HepG2 (cell line): Measurements from ENCODE around the gene TUBG2. TPM values are rescaled to one million over a fixed set of nuclear protein-coding genes. Genes with fewer than 3 reads are reported as not detected.

ENCODE experiments used
- ATAC-seq: fragments of 200-7000 bp; cut with Tn5 transposase; 3 replicates; pipeline ENCODE4 v1.9.1; 2020; ENCODE audit warnings: mild to moderate bottlenecking, moderate library complexity
- BruUV-seq: library from RNA; stranded (reverse); fragments of 400-500 nt; replicated peaks from 2 replicates; lab custom pipeline; 2021; lab: Mats Ljungman, UMichigan
- CTCF ChIA-PET: fragments of 300-600 bp; formaldehyde crosslinking; extraction: SDS; loops from one replicate; lab custom pipeline; 2021; ENCODE audit warnings: low total read pairs, inconsistent platforms, low intra/inter-chr PET ratio; lab: Yijun Ruan, JAX
- POLR2A ChIA-PET: fragments of 350-600 bp; sonication (Branson Sonifier 250); formaldehyde crosslinking; loops from one replicate; lab custom pipeline; 2020; ENCODE audit warnings: antibody characterized with exemption, inconsistent platforms; lab: Yijun Ruan, JAX
- DNase-seq: peaks from one replicate; pipeline ENCODE4 v3.0.0-alpha.2; 2015; ENCODE audit warnings: low spot score
- FAIRE-seq: peaks from 3 replicates; lab custom pipeline; 2011; peaks lifted over from hg19 to GRCh38; lab: Jason Lieb, UNC
- H2AFZ ChIP-seq: one replicate; pipeline ENCODE4 v1.6.1; 2011; ENCODE audit warnings: low read length, inconsistent platforms
- H3K27ac ChIP-seq: fragments of 300-600 bp; 3 replicates; pipeline ENCODE4 v1.8.0; 2011; ENCODE audit warnings: mixed run types, mild to moderate bottlenecking, mixed read lengths, low read length, inconsistent platforms; ENCODE audit not compliant: insufficient read depth; ENCODE audit errors: extremely low read length
- H3K27me3 ChIP-seq, 2 experiments: fragments of 200-600 bp in 1 of 2; 2 replicates in 1 of 2; 3 replicates in 1 of 2; pipeline versions ENCODE4 v1.6.0 to v1.8.0; 2011; ENCODE audit warnings: low read length in 2 of 2, mild to moderate bottlenecking in 2 of 2, moderate library complexity in 2 of 2, inconsistent platforms in 1 of 2; ENCODE audit not compliant: insufficient read depth in 2 of 2, control insufficient read depth in 1 of 2
- H3K36me3 ChIP-seq, 2 experiments: fragments of 200-600 bp in 1 of 2; replicated peaks in 1 of 2; 2 replicates in 1 of 2; 3 replicates in 1 of 2; pipeline versions ENCODE4 v1.5.1 to v1.8.0; 2011; ENCODE audit warnings: low read length in 2 of 2, inconsistent platforms in 1 of 2; ENCODE audit not compliant: insufficient read depth in 2 of 2, control insufficient read depth in 1 of 2
- H3K4me1 ChIP-seq: 2 replicates; pipeline ENCODE4 v1.5.1; 2012; ENCODE audit warnings: low read length, inconsistent platforms; ENCODE audit not compliant: insufficient read depth
- H3K4me2 ChIP-seq: 2 replicates; pipeline ENCODE4 v1.6.0; 2011; ENCODE audit warnings: low read depth, low read length, inconsistent platforms
- H3K4me3 ChIP-seq, 3 experiments: fragments of 200-600 bp in 1 of 3; sonication (generic), shearing (Covaris generic) in 1 of 3; replicated peaks in 1 of 3; 2 replicates each; pipeline ENCODE4 v1.5.1; 2011 to 2016; ENCODE audit warnings: low read length in 3 of 3, inconsistent platforms in 2 of 3, low read depth in 2 of 3, mild to moderate bottlenecking in 2 of 3, control low read depth in 1 of 3, mixed read lengths in 1 of 3; ENCODE audit not compliant: insufficient read depth in 1 of 3
- H3K79me2 ChIP-seq: one replicate; pipeline ENCODE4 v1.6.1; 2011; ENCODE audit warnings: low read length, inconsistent platforms; ENCODE audit not compliant: insufficient read depth
- H3K9ac ChIP-seq: 2 replicates; pipeline ENCODE4 v1.6.0; 2011; ENCODE audit warnings: mild to moderate bottlenecking, low read depth, low read length, inconsistent platforms; ENCODE audit not compliant: insufficient read depth
- H3K9me3 ChIP-seq: 2 replicates; pipeline ENCODE4 v1.5.1; 2012; ENCODE audit warnings: mild to moderate bottlenecking, low read length
- H4K20me1 ChIP-seq: 2 replicates; pipeline ENCODE4 v1.6.0; 2011; ENCODE audit warnings: inconsistent platforms, mild to moderate bottlenecking, low read length, moderate library complexity; ENCODE audit not compliant: insufficient read depth
- HES4 ChIP-seq: sonication (generic); formaldehyde crosslinking; IDR thresholded peaks from 2 replicates; pipeline ENCODE4 v1.9.0; 2021; ENCODE audit warnings: mild to moderate bottlenecking, missing genetic modification reagents, borderline replicate concordance
- KDM2A ChIP-seq: sonication (generic); formaldehyde crosslinking; IDR thresholded peaks from 2 replicates; pipeline ENCODE4 v1.4.0; 2020; ENCODE audit warnings: low read depth, missing genetic modification reagents, borderline replicate concordance
- KDM4B ChIP-seq: sonication (generic); formaldehyde crosslinking; IDR thresholded peaks from 2 replicates; pipeline ENCODE4 v1.4.0; 2020; ENCODE audit warnings: missing genetic modification reagents
- SOX5 ChIP-seq: IDR thresholded peaks from 2 replicates; pipeline ENCODE4 v1.6.1; 2016; ENCODE audit warnings: borderline replicate concordance
- ZNF512B ChIP-seq: sonication (generic); formaldehyde crosslinking; IDR thresholded peaks from 2 replicates; pipeline ENCODE4 v1.5.1; 2020; ENCODE audit warnings: missing genetic modification reagents, mild to moderate bottlenecking, borderline replicate concordance
- WGBS: methylation state at CpG from one replicate; pipeline ENCODE4 v1.1.6; 2017; ENCODE audit warnings: low lambda C conversion rate; 5-methylcytosine and 5-hydroxymethylcytosine counted together
- in situ Hi-C: cut with HindIII; loops from 2 replicates; pipeline ENCODE4 v1.10.0; 2017; ENCODE audit warnings: low pct_unique_long_range_greater_than_20kb; ENCODE audit not compliant: extremely low pct_ligation_motif_present
- intact Hi-C: fragments of 100-400 bp; cut with micrococcal nuclease; formaldehyde crosslinking; loops from one replicate; pipeline ENCODE4 v1.10.0; 2022; ENCODE audit not compliant: unreplicated experiment
- polyA plus RNA-seq, 8 experiments: library from polyadenylated mRNA; depleted of rRNA in 3 of 8; stranded (reverse) in 7 of 8; unstranded in 1 of 8; fragments of >200 nt; fragmentation: Illumina TruSeq in 4 of 8; extraction: Trizol in 4 of 8; gene quantifications; 2 replicates each; pipeline versions ENCODE4 v1.2.1 to v1.2.3, GENCODE V29; 2011 to 2016; ENCODE audit warnings: low read depth in 4 of 8, missing spikeins in 1 of 8, mixed read lengths in 1 of 8; ENCODE audit not compliant: insufficient read depth in 1 of 8
- total RNA-seq, 5 experiments: library from RNA; depleted of rRNA; stranded (reverse); fragments of >200 nt; fragmentation: Illumina TruSeq; extraction: Trizol; gene quantifications; 2 replicates each; pipeline ENCODE4 v1.2.3, GENCODE V29; 2016; ENCODE audit warnings: low read depth in 1 of 5

TUBG2 gene
- total and polyA plus RNA-seq, 2 of the 13 experiments (the other 11 are each of a cell fraction or from before 2014, with no cell fraction given), result 16.0 to 42.3 TPM

GRCh38 chr17:42660692-42661345, 1.7 kb downstream of the TUBG2 start:
- Histone ChIP-seq H3K79me2 (no peaks in the 10 kb centered on the region), H3K4me1 (peaks cover 36% of the 10 kb centered on the region), H3K27ac (no peak overlapping the region), H2AFZ (no peak overlapping the region), H3K4me3 (no peak overlapping the region), H4K20me1 (no peaks in the 10 kb centered on the region), H3K27me3 (no peaks in the 10 kb centered on the region; a peak in 1 of 5 replicates), H3K4me2 (peak overlapping the region; percentile 40; the same call in 1 of the 2 replicates), H3K9ac (no peak overlapping the region), H3K36me3 (peaks cover 7 to 21% of the 10 kb centered on the region in 2 experiments; a peak in 4 of 5 replicates), H3K9me3 (0 out of 2 replicates have a peak, but pooled peaks cover 5% of the 10 kb centered on the region)
- ATAC-seq (no peak), FAIRE-seq (no peak), DNase-seq (no peak)
- in situ Hi-C loops, result no loop called here
- intact Hi-C loops, result no loop called here
- BruUV-seq, result TSS peak; percentile 58
- ChIA-PET POLR2A (interaction anchor here (1.7 to 4.5 kb wide), 5 partner anchors 16 to 83 kb away, joined by 5 to 65 read pairs (median 16); partner anchors contain the start of genes PLEKHH3, PSMC3IP, RETREG3 and TUBG1), CTCF (no interaction called here)
- WGBS, result 94% methylated on average over 7 of the region's 7 CpGs
- TF ChIP-seq KDM2A (no peak), SOX5 (CRISPR knock-in tag) (no peak), HES4 (CRISPR knock-in tag) (no peak), ZNF512B (no peak), KDM4B (no peak)
